ENCODE measurements around the gene OR6N1. TPM values are rescaled to one million over a fixed set of nuclear protein-coding genes. Genes with fewer than 3 reads are reported as not detected.

The OR6N1 gene
- total and polyA plus RNA-seq, 2 of the 4 experiments (the other 2 are of a cell fraction), result not detected

- ChIA-PET POLR2A (ENCODE audit: unreplicated experiment) (no interaction called here), CTCF (no interaction called here)
- no peak for ATAC-seq (ENCODE audit: low read depth)
- BruUV-seq (replicated peaks), result no TSS peak
- Histone ChIP-seq H3K56ac (ENCODE audit: extremely low read depth, insufficient read depth, low read length) (no peak overlapping the region), H3K9me3 (ENCODE audit: control insufficient read depth, insufficient read depth, low read length) (no peaks in the 10 kb centered on the region), H3K4me2 (ENCODE audit: low read depth, low read length) (no peak overlapping the region), H2BK120ac (ENCODE audit: low read depth, low read length) (no peak overlapping the region), H3K27ac (ENCODE audit: insufficient read depth, low read length) (no peak overlapping the region), H2AK5ac (ENCODE audit: low read depth, low read length) (no peak overlapping the region), H3K36me3 (ENCODE audit: control insufficient read depth, insufficient read depth, low read length) (no peaks in the 10 kb centered on the region), H3K27me3 (ENCODE audit: control insufficient read depth, insufficient read depth, low read length) (no peaks in the 10 kb centered on the region), H2BK15ac (ENCODE audit: low read depth, low read length) (no peak overlapping the region), H3K23ac (ENCODE audit: low read depth, low read length) (no peak overlapping the region), H2AK9ac (replicated peaks; ENCODE audit: low read depth, low read length, poor library complexity) (no peak overlapping the region), H3K18ac (ENCODE audit: low read depth, low read length) (no peak overlapping the region), H4K91ac (ENCODE audit: insufficient read depth, low read depth, low read length) (no peak overlapping the region), H4K5ac (ENCODE audit: low read depth, low read length) (no peak overlapping the region), H4K8ac (ENCODE audit: low read depth in 2 of 2, low read length in 2 of 2) (no peak overlapping the region), H4K20me1 (ENCODE audit: insufficient read depth, low read length) (no peaks in the 10 kb centered on the region), H3K79me1 (ENCODE audit: low read depth in 1 of 2, low read length in 2 of 2) (no peaks in the 10 kb centered on the region), H2BK5ac (ENCODE audit: low read depth, low read length, poor library complexity, severe bottlenecking) (no peak overlapping the region), H3K9me1 (ENCODE audit: insufficient read depth, low read length) (no peaks in the 10 kb centered on the region), H3K9ac (ENCODE audit: low read depth, low read length) (no peak overlapping the region), H3K14ac (replicated peaks; ENCODE audit: low read depth, low read length) (no peak overlapping the region), H3K4me1 (ENCODE audit: control insufficient read depth, insufficient read depth, low read length) (no peaks in the 10 kb centered on the region), H2AFZ (replicated peaks; ENCODE audit: low read length, poor library complexity) (no peak overlapping the region), H3K4me3 (ENCODE audit: insufficient read depth, low read depth, low read length) (no peak overlapping the region), H2BK20ac (ENCODE audit: low read depth, low read length) (no peak overlapping the region), H3K4ac (ENCODE audit: low read depth, low read length) (no peak overlapping the region)
- in situ Hi-C loops (cut with MboI; ENCODE audit: low sequenced_read_pairs) (no loop called here), dilution Hi-C loops (cut with HindIII; ENCODE audit: low sequenced_read_pairs, unreplicated experiment) (no loop called here), intact Hi-C loops (cut with micrococcal nuclease) (no loop called here)
- DNase-seq, result no peak
- 80% methylated on average over 1 of the region's 1 CpG; no CpG with 5 or more reads in 1 of the 2 experiments for WGBS, 2 experiments (ENCODE audit: extremely low coverage in 2 of 2, insufficient read length in 1 of 2)
- TF ChIP-seq NFE2L2 (IDR thresholded peaks at IDR 0.05; ENCODE audit: low read depth, low read length), result no peak
- TF ChIP-seq, protein P1, sequence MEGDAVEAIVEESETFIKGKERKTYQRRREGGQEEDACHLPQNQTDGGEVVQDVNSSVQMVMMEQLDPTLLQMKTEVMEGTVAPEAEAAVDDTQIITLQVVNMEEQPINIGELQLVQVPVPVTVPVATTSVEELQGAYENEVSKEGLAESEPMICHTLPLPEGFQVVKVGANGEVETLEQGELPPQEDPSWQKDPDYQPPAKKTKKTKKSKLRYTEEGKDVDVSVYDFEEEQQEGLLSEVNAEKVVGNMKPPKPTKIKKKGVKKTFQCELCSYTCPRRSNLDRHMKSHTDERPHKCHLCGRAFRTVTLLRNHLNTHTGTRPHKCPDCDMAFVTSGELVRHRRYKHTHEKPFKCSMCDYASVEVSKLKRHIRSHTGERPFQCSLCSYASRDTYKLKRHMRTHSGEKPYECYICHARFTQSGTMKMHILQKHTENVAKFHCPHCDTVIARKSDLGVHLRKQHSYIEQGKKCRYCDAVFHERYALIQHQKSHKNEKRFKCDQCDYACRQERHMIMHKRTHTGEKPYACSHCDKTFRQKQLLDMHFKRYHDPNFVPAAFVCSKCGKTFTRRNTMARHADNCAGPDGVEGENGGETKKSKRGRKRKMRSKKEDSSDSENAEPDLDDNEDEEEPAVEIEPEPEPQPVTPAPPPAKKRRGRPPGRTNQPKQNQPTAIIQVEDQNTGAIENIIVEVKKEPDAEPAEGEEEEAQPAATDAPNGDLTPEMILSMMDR (conservative IDR thresholded peaks at IDR 0.05; ENCODE audit: low read depth, low read length), result no peak
- TF ChIP-seq SMC3 (IDR thresholded peaks at IDR 0.05; ENCODE audit: low read depth, low read length), result no peak
- TF ChIP-seq RAD21 (IDR thresholded peaks at IDR 0.05; ENCODE audit: low read length), result no peak
- TF ChIP-seq POLR2A (IDR thresholded peaks at IDR 0.05; ENCODE audit: low read depth, low read length), result no peak
- no peak for TF ChIP-seq RCOR1 (IDR thresholded peaks at IDR 0.05; ENCODE audit: insufficient replicate concordance, low read length)
- TF ChIP-seq FOS (IDR thresholded peaks at IDR 0.05; ENCODE audit: low read depth, low read length), result no peak
- TF ChIP-seq ELK1 (IDR thresholded peaks at IDR 0.05; ENCODE audit: borderline replicate concordance, low read depth, low read length), result no peak
- no peak for TF ChIP-seq USF2 (IDR thresholded peaks at IDR 0.05; ENCODE audit: low read depth, low read length)
- TF ChIP-seq MXI1 (IDR thresholded peaks at IDR 0.05; ENCODE audit: borderline replicate concordance, low read depth, low read length), result no peak
- no peak for TF ChIP-seq CHD1 (IDR thresholded peaks at IDR 0.05; ENCODE audit: low read depth, low read length)
- TF ChIP-seq MAZ (IDR thresholded peaks at IDR 0.05; ENCODE audit: borderline replicate concordance, low read depth, low read length), result no peak
- no peak for TF ChIP-seq CEBPB (IDR thresholded peaks at IDR 0.05; ENCODE audit: low read depth, low read length)
- TF ChIP-seq RFX5 (IDR thresholded peaks at IDR 0.05; ENCODE audit: low read depth, low read length), result no peak
- TF ChIP-seq MAFK (IDR thresholded peaks at IDR 0.05; ENCODE audit: low read depth, low read length), result no peak
- no peak for TF ChIP-seq BHLHE40 (IDR thresholded peaks at IDR 0.05; ENCODE audit: low read depth, low read length)
Measured at GRCh38 chr1:158818560-158818959, 46.6 kb upstream of the OR6N1 start.
